ENCODE data around the gene CLIP2.

CLIP2 gene

GRCh38 chr7:74271742-74272141 lies 17.5 kb upstream of the CLIP2 start:
- no peak for DNase-seq (ENCODE audit: low spot score)

DNA sequence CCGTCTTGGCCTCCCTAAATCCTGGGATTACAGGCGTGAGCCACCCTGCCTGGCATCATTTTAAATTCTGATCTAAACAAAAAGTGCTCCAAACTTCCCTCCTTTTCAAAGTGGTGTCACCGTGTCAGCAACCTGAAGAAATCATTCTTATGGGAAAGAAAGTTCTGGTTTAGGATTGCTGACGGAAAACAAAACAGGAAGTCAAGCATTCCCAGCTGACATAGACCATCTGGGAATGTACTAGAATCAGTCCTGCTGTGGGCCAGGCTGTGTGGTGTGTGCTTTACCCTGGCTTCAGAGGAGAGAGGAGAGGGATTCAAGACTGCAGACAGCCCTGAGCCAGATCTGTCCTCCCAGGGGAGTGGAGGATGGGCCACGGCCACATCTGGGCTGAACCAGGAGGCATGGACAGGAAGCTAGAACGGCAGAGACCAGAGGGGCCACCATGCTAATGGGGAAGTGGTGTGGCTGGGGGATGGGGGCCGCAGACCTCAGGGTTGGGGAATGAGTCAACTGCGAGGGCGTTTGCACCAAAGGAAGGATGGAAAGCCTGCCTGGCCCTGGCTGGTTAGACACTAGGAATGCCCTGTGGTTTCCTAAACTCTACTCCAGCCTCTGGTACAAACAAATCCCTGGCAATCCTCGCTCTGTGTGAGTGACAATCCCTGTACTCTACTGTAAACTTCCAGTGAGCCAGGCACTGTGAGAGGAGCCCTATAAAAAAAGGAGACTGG lies 16.7 kb upstream of the CLIP2 start:
- peak; percentile 98 for DNase-seq (ENCODE audit: low spot score)

- no peak for DNase-seq (ENCODE audit: low spot score)
Observed at GRCh38 chr7:74275401-74275881, 13.8 kb upstream of the CLIP2 start.

DNA sequence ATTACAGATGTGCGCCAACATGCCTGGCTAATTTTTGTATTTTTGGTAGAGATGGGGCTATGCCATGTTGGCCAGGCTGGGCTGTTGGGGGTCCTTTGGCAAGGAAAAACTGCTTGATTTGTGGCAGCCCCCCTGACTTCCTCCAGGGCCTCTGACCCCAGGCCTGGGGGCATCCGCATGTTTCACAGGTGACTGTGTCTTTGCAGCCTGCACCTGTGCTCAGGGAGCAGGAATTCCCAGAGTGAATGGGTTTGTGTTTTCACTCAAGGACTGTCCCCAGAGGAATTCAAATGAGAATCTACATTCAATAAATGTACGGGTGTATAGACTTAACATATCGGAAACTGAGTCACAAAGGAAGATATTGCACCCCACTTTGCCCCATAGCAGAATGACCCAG lies 11.6 kb upstream of the CLIP2 start:
- DNase-seq (ENCODE audit: low spot score), result no peak

GRCh38 chr7:74280985-74281384 lies 8.2 kb upstream of the CLIP2 start:
- DNase-seq (ENCODE audit: low spot score), result no peak

DNA sequence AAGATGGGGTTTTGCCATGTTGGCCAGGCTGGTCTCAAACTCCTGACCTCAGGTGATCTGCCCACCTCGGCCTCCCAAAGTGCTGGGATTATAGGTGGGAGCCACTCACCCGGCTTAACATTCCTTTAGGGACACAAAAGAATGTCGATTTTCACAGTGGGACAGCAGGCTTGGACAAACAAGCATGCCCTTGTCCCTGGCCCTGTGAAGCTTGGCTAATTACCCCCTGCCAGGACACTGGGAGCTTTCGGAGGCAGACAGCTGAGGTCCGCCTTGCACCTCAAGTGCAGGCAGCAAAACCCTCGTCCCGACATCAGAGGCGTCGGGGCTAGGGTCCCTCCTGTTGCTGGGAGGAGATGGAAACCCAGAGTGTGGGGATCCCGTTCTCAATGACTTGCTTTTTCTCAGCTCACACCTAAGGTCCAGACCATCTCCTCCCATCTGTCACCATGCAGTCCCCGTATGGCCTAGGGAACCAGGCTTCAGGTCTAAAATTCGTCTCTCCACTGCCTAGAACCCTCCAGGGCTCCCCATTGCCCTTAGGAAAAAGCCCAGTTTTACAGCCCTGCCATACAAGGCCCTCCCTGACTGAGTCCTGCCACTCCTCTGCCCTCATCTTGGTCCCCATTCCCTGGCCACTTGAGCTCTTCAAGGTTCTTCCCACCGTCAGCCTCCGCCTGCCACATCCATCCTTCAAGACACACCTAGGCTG lies 6.3 kb upstream of the CLIP2 start:
- no peak for DNase-seq (ENCODE audit: low spot score)

DNA sequence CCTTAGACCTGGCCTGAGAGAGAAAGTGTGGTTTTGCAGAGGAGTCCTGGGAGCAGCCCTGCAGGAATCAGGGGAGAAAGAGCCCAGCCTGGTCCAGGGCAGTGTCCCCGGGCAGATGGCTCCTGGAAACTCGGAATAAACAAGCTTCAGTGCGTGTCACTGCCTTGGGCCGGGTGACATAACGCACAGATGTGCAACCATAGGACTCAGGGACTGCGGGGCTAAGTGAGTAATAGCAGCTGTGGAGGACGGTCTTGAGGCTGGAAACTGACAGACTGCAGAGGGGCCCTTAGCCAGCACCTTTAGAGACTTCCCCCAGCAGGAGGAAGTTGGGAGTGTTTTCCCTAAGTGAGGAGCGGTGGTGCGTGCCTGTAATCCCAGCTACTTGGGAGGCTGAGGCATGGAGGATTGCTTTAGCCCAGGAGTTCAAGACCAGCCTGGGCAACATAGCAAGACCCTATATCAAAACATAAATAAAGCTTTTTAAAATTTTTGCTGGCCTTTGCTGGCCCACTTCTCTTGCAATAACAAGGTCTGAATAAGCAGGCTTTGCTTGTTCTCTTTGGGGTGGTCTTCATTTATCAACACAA lies 5.3 kb upstream of the CLIP2 start:
- DNase-seq (ENCODE audit: low spot score), result no peak

DNA sequence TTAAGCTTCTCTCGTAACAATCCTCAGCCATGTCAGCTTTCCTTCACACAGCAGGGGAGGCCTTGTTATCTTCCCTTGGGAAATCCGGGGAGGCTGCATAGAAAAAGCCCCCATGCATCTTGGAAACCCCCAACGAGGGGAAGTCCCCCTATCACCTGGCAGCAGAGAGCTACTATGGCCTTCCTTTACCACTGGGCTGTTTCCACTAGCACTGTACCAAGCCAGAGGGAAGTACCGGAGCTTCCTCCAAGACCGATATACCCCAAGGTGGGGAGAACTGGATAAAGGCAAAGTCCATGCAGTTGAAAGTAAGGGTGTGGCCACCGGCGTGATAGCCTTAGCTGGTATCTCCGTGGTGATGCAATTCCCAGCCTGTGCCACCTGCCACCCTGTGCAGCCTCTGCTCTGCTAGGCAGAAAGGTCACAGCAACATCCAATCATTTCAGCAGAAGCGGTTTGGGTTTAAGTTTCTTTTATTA lies 4.4 kb upstream of the CLIP2 start:
- peak; percentile 96 for DNase-seq (ENCODE audit: low spot score)

- DNase-seq (ENCODE audit: low spot score), result no peak
Observed at GRCh38 chr7:74286131-74286530, 3.1 kb upstream of the CLIP2 start.

- peak; percentile 87 for DNase-seq (ENCODE audit: low spot score)
Observed at GRCh38 chr7:74287303-74288033, 1.7 kb upstream of the CLIP2 start.

- peak; percentile 87 for DNase-seq (ENCODE audit: low spot score)
Observed at GRCh38 chr7:74288034-74288881, 949 bp upstream of the CLIP2 start.

- DNase-seq (ENCODE audit: low spot score), result no peak
Observed at GRCh38 chr7:74289659-74290552, 699 bp downstream of the CLIP2 start.

GRCh38 chr7:74290553-74290950 lies 1.3 kb downstream of the CLIP2 start:
- peak; percentile 73 for DNase-seq (ENCODE audit: low spot score)

- DNase-seq (ENCODE audit: low spot score), result no peak
Observed at GRCh38 chr7:74290981-74291441, 1.8 kb downstream of the CLIP2 start.

GRCh38 chr7:74291535-74291934 lies 2.3 kb downstream of the CLIP2 start:
- DNase-seq (ENCODE audit: low spot score), result no peak

DNA sequence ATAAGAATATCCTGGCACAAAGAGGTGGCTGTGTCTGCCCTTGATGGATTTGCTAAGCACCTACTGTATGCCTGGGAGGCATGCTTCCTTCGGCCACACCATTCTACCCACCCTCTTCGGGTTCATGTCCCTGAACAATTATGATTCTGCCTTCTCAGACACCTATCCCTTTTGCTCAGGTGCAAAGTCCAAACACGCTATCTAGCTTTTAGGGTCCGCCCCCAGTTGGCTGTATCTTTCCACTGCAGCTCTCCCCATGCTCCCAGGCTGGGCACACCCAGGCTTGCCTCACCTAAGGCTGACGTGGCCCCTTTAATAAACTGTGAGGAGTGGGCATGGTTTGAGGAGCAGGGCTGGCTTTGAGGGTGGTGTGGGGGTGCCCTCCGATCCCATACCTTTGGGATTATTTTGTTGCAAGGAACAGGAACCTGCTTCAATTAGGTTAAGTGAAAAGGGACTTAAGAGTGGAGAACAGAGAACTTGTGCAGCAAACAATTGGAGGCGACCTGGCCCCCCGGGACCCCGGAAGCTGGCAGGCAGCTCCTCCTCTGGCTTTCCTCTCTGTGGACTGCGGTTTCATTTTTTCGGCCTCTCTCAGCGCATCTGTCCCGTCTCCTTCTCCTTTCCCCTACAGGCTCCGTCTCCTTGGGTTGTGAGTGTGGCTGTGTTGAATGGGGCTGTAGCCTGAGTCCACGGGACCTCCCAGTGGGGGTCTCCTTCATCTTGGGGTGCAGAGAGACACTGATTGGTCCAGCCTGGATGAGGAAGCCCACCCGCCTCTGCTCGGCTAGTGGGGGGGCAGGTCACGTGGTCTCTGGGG lies 3.8 kb downstream of the CLIP2 start:
- peak; percentile 95 for DNase-seq (ENCODE audit: low spot score)

GRCh38 chr7:74293577-74293908 lies 4.3 kb downstream of the CLIP2 start:
- peak; percentile 71 for DNase-seq (ENCODE audit: low spot score)

- DNase-seq (ENCODE audit: low spot score), result no peak
Observed at GRCh38 chr7:74294191-74294998, 5.2 kb downstream of the CLIP2 start.
